Activated CD8-positive, alpha-beta memory T cell treated with anti-CD3 and anti-CD28 coated beads, Interleukin-2, amount 50 U/mL, for 48 hours (primary cell): ENCODE measurements around the gene SKOR1.

ENCODE experiments used
- DNase-seq: peaks from one replicate; pipeline ENCODE4 v3.0.0-alpha.2; 2020

Gene SKOR1

DNA sequence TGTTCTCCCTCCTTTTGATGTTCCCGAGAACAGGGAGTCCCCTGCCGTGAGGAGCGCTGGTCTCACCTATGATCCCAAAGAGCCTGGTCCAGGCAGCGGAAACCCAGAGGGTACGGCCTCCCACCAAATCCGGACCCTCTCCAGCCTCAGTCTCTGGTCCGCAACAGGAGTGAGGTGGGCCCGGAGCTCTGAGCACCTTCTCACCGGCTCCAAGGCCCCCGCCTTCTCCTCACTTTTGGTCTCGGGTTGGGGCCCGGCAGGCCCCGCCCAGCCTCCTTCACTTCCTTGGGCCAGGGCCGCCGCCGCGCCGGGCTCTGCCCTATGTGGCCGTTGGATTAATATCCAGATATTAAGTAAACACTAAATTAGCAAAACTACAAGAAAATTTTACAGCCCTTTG is 5.7 kb upstream of the SKOR1 start:
- no peak for DNase-seq

GRCh38 chr15:67820122-67820991 is 5.0 kb upstream of the SKOR1 start:
- no peak for DNase-seq

DNA sequence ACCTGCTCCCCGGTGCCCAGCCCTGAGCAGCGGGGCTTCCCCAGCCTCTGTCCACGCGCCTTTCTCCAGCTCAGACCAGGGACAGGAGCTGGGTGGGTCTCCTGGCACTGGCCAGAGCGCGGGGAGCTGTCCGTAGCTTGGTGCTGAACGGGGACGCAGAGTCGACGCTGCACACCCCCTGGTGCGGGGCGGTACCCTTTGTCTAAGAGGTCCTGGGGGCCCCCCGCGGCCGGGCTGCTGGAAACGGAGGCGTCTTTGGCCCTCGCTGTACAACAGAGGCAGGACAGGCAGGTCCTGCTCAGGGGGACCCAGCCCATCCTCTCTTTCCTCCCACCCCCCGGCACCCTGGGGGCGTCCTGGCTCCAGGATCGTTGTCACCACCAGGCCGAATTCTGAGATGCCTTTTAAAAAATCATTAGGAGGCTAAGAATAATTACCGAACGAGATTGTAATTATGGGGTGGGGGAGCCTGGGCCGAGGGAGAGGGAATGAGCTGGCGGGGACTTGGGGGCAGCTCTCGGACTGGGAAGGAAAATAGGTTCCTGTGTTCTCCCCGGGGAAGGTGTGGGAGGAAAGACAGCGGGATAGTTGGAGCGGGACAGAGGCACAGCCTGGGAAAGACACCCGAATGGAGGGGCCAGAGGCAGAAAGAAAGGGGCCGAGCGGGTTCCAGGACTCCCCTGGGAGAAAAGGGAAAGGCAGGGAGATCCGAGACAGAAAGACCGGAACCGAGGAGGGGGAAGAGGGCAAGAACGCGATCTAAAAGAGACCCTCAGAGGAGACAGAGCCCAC is 4.1 kb upstream of the SKOR1 start:
- no peak for DNase-seq

DNA sequence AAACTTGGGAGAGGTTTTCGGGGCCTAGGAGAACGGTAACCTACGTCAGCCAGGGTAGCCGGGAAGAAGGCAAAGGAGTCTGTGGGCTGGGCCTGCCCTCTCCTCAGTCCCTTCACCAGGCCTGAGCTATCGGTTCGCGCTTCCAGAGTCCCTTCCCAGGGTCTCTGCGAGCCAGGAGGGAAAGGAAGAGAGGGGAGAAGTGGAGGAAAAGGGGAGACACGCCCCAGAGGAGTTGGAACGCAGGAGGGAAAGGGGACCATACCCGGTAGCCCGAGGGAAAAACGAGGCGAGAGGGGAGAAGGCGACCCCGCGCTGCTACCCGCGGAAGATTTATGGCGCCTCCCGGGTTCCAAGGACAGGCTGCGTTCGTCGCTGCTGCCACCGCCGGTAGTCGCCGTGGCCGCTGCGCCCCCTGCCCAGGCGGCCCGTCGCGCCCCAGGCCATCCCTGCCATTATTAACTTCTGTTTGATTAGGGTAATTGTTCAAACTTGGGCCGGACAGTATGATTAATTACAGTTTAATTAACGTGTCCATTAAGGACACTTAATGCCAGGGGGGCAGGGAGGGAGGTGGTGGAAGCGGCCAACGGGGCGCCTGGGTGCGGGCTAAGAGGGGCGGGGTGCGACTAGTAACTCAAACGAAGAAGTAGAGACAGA is 3.4 kb upstream of the SKOR1 start:
- no peak for DNase-seq

- no peak for DNase-seq
Observed at GRCh38 chr15:67822537-67823313, 2.6 kb upstream of the SKOR1 start.

GRCh38 chr15:67823314-67824196 is 1.8 kb upstream of the SKOR1 start:
- no peak for DNase-seq

GRCh38 chr15:67824197-67824968 is 926 bp upstream of the SKOR1 start:
- DNase-seq: no peak

DNA sequence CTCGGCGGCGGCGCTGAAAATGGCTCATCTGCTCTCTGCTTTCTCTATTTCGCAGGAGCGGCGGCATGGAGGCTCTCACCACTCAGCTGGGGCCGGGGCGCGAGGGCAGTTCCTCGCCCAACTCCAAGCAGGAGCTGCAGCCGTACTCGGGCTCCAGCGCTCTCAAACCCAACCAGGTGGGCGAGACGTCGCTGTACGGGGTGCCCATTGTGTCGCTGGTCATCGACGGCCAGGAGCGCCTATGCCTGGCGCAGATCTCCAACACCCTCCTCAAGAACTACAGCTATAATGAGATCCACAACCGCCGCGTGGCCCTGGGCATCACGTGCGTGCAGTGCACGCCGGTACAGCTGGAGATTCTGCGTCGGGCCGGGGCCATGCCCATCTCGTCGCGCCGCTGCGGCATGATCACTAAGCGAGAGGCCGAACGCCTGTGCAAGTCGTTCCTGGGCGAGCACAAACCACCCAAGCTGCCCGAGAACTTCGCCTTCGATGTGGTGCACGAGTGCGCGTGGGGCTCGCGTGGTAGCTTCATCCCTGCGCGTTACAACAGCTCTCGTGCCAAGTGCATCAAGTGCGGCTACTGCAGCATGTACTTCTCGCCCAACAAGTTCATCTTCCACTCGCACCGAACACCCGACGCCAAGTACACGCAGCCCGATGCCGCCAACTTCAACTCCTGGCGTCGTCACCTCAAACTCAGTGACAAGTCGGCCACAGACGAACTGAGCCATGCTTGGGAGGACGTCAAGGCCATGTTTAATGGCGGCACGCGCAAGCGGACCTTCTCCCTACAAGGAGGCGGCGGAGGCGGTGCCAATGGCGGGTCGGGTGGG is 790 bp downstream of the SKOR1 start:
- no peak for DNase-seq

DNA sequence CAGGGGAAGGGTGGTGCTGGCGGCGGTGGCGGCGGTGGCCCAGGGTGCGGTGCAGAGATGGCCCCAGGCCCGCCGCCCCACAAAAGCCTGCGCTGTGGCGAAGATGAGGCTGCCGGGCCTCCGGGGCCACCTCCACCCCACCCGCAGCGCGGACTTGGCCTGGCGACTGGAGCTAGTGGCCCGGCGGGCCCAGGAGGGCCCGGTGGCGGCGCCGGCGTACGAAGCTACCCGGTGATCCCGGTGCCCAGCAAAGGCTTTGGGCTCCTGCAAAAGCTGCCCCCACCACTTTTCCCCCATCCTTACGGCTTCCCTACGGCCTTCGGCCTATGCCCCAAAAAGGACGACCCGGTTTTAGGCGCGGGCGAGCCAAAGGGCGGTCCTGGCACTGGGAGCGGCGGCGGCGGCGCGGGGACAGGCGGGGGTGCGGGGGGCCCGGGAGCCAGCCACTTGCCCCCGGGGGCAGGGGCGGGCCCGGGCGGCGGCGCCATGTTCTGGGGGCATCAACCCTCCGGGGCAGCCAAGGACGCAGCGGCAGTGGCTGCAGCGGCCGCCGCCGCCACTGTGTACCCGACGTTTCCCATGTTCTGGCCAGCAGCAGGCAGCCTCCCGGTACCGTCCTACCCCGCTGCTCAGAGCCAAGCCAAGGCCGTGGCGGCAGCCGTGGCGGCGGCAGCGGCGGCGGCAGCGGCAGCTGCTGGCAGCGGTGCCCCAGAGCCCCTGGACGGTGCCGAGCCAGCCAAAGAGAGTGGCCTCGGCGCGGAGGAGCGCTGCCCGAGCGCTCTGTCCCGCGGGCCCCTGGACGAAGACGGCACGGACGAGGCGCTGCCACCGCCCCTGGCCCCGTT is 1.6 kb downstream of the SKOR1 start:
- no peak for DNase-seq

- DNase-seq: no peak
Observed at GRCh38 chr15:67827562-67828277, 2.4 kb downstream of the SKOR1 start.

DNA sequence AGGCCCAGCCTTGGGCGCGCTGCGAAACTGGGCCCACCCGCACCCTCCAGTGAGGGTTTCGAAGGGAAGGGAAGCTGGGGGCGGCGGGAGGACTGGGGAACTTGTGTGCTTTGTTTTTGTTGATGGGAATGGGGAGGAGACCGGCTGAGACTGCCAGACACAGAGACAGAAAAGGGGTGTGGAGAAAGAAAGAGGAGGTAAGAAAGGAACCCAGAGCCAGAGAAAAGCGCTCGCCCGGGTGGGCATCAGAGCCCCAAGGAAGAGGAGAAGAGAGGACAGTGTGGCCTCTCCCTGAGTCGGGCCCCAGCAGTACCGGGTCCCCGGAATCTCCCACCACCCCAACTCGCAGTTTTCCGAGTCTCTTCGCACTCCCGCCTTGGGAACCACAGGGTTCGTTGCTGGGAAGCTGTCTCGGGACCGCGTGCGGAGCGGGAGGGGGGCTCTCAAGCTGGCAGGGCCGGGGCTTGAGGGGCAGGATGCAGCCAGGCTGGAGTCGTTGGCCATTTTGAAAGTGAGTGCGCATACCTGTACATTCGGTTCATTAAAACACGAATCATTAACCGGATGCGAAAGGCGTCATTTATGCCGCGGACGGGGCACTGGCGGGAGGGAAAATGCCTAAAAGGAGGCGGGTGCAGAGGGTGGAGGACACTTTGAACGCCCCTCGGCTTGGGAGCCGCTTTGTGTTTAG is 3.1 kb downstream of the SKOR1 start:
- no peak for DNase-seq

GRCh38 chr15:67828969-67829646 is 3.8 kb downstream of the SKOR1 start:
- no peak for DNase-seq

DNA sequence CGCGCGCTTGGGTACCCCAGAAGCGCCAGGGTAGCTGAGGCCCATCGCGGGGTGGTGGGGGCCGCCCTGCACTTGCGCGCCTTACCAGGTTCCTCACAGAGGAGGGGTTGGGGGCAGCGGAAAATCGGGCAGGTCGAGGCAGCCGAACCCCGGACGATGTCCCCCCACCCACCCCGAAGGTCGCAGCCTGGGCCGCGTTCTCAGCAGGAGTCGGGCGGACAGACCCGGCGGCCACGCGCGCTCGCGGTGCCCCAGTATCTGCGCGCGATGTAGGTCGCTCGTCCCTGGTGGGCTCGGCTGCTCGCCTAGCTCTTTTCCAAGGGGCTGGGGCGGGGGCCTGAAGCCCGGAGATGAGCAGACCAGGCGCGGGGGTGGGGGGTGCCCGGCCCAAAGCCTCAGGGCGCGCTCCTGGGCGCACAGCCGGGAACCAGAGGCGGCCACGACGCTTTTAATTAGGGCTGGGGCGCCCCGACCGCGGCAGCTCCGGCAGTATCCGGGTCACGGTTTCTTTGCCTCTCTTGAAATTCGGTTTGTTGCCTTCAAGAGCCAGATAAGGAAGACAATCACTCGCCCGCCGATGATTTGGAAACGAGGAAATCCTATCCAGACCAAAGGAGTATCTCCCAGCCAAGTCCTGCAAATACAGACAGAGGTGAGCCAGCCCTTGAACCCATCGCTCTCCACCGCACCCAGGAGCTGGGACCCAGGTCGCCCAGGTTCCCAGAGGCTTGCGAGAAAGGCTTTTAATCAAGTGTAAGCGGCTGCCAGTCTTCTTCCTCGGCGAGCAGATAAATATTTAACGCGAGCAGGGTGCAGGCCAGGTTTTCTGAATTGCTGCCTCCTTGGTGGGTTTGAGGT is 4.6 kb downstream of the SKOR1 start:
- no peak for DNase-seq

DNA sequence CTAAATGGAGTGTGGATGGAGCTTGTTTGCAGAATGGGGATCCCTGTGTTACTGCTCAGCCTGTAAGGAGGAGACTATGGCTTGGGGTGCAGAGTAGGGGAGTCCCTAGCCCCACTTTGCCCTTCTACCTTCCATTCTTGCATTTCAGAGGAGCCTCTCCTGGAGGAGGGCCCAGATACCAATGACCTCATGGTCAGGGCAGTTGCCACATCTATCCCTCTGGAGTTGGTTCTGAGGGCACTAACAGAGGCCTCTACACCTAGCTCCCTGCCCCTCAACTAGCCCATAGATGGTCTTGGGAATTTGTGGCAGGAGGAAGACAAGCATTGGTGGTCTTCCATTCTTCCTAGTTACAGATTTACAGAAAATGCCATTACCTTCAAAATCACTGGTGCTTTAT is 6.1 kb downstream of the SKOR1 start:
- DNase-seq: no peak

- no peak for DNase-seq
Observed at GRCh38 chr15:67832031-67832551, 6.8 kb downstream of the SKOR1 start.
